ENCODE data around the gene RUVBL1.

Gene RUVBL1

GRCh38 chr3:128076483-128077201, 47.0 kb downstream of the RUVBL1 start:
- H3K27me3 Mint-ChIP-seq (ENCODE audit: low read depth, poor library complexity), result peaks cover 19% of the 10 kb centered on the region
- H3K36me3 Mint-ChIP-seq (ENCODE audit: low read depth), result peaks cover 31% of the 10 kb centered on the region
- TF ChIP-seq CTCF (IDR thresholded peaks at IDR 0.05), result no peak
- peaks cover 32% of the 10 kb centered on the region for H3K4me1 Mint-ChIP-seq
- peak; percentile 66 for DNase-seq
- H3K4me3 Mint-ChIP-seq, result peak overlapping the region; percentile 48
- no peaks in the 10 kb centered on the region for H3K9me3 Mint-ChIP-seq
- no peak overlapping the region for H3K27ac Mint-ChIP-seq

GRCh38 chr3:128075522-128076482, 47.8 kb downstream of the RUVBL1 start:
- H3K4me3 Mint-ChIP-seq, result peak overlapping the region; percentile 78
- peaks cover 32% of the 10 kb centered on the region for H3K4me1 Mint-ChIP-seq
- peaks cover 24% of the 10 kb centered on the region for H3K36me3 Mint-ChIP-seq (ENCODE audit: low read depth)
- no peak overlapping the region for H3K27ac Mint-ChIP-seq
- peaks cover 19% of the 10 kb centered on the region for H3K27me3 Mint-ChIP-seq (ENCODE audit: low read depth, poor library complexity)
- H3K9me3 Mint-ChIP-seq, result no peaks in the 10 kb centered on the region
- TF ChIP-seq CTCF (IDR thresholded peaks at IDR 0.05), result peak; percentile 90
- DNase-seq, result peak; percentile 95

GRCh38 chr3:128074851-128075521, 48.6 kb downstream of the RUVBL1 start:
- Mint-ChIP-seq H3K27ac (peak overlapping the region; percentile 36), H3K36me3 (ENCODE audit: low read depth) (peaks cover 25% of the 10 kb centered on the region), H3K9me3 (no peaks in the 10 kb centered on the region), H3K4me3 (peak overlapping the region; percentile 78), H3K4me1 (peaks cover 32% of the 10 kb centered on the region), H3K27me3 (ENCODE audit: low read depth, poor library complexity) (peaks cover 19% of the 10 kb centered on the region)
- DNase-seq, result no peak
- no peak for TF ChIP-seq CTCF (IDR thresholded peaks at IDR 0.05)

- H3K27ac Mint-ChIP-seq, result no peak overlapping the region
- H3K9me3 Mint-ChIP-seq, result no peaks in the 10 kb centered on the region
- peaks cover 26% of the 10 kb centered on the region for H3K4me1 Mint-ChIP-seq
- no peak overlapping the region for H3K4me3 Mint-ChIP-seq
- H3K36me3 Mint-ChIP-seq (ENCODE audit: low read depth), result peaks cover 20% of the 10 kb centered on the region
- peaks cover 19% of the 10 kb centered on the region for H3K27me3 Mint-ChIP-seq (ENCODE audit: low read depth, poor library complexity)
- no peak for TF ChIP-seq CTCF (IDR thresholded peaks at IDR 0.05)
- no peak for DNase-seq
Observed at GRCh38 chr3:128073807-128074206, 49.8 kb downstream of the RUVBL1 start.

GRCh38 chr3:128073185-128073725, 50.4 kb downstream of the RUVBL1 start:
- Mint-ChIP-seq H3K27me3 (ENCODE audit: low read depth, poor library complexity) (peaks cover 16% of the 10 kb centered on the region), H3K27ac (no peak overlapping the region), H3K4me3 (no peak overlapping the region), H3K9me3 (no peaks in the 10 kb centered on the region), H3K36me3 (ENCODE audit: low read depth) (peaks cover 21% of the 10 kb centered on the region), H3K4me1 (peaks cover 20% of the 10 kb centered on the region)
- no peak for TF ChIP-seq CTCF (IDR thresholded peaks at IDR 0.05)
- no peak for DNase-seq

Data from nephron progenitor cell (in vitro differentiated cells).